Activated CD4-positive, alpha-beta T cell treated with anti-CD3 and anti-CD28 coated beads for 48 hours (primary cell): ENCODE data around the gene HDAC9.

Experiments used
- DNase-seq: peaks from one replicate; pipeline ENCODE4 v3.0.0-alpha.2; 2020

HDAC9 gene

DNA sequence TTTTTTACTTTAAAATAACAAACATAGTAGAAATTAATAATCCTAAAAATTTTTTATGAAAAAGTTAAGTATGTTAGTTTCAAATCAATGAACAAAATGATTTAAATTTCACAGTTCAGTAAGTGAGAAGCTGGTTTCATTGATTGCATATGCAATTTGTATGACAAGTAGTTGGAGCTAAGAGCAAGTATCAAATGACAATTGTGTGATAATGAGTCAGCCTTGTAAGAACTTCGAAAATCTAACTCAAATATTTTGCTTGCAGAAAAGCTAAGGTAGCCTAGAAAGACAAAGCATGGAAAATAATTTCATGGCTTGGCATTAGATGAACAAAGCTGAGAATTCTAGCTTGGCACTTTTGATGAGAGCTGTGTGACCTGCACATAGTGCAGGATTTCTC lies 111.5 kb downstream of the HDAC9 start:
- no peak for DNase-seq

DNA sequence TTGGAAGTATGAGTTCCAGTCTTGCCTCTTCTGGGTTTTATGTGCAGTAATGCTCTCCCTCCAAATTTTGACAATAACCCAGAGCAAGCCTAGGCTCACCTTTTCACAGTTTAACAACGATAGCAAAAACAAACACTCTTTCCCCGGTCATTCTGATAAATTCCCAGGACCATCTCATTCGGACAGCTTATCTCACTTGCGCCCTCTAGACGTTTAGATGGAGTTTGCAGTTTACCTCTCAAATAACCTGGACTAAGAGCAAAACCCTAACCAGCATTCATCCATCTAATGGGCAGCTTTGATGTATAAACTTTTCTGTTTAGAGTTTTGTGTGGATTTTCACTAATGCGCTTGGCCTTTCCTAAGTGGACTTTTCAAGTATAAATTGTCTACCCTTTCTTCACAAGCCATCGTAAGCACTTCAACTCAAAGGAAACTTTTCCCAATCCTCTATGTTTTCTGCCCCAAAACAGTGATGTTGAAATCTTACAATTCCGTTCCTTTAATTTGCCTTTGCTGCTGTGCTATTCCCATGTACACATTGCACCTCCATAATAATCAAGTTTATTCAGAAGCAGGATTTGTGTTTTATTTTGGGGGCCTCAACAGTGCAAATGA lies 114.9 kb downstream of the HDAC9 start:
- no peak for DNase-seq

DNA sequence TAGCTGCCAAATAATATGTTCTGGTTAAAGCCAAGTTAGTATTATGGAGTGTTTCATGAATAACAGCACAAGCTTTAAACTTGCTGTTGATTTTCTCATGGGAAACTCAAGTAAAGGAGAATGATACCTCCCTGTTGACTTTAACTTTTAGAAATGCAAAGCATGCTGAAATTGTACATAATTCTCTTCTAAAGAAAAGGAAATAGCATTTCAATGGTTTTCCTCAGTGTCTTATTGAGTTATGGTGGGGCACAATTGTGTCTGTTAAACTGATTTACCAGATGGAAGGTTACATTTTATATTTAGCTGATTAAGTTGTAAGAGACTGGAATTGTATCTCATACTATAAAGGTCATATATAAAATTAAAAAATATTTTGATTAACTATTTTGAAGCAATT lies 119.3 kb downstream of the HDAC9 start:
- no peak for DNase-seq

DNA sequence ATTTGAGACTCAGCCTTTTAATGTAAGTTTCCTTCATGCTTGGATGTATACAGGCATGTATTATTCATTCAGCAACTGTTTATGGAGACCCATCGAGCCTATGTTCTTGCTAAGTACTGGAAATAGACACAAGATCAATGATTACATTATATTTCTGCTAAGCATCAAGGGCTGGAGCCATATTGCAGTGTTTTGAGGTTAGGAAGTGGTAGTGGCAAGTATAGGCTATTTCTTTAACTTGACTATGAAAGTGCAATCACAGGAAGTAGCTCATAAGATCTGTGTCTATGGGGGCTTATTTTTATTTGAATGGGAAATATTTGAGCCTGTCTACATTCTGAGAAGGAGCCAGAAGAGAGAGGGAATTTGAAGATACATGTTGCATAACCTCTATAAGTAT lies 123.8 kb downstream of the HDAC9 start:
- no peak for DNase-seq

DNA sequence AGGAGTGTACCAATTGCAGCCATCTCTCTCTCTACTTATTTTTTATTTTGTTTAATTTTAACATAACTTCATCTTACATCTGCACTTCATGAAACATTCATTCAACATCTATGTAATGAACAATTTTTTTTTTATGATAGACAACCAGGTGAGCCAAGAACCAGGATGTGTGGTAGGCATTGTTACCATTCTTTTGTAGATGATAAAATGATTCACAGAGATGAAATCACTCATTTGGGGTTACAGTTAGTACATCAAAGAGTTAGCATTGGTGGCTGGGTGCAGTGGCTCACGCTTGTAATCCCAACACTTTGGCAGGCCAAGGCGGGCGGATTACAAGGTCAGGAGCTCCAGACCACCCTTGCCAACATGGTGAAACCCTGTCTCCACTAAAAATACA lies 127.8 kb downstream of the HDAC9 start:
- no peak for DNase-seq

DNA sequence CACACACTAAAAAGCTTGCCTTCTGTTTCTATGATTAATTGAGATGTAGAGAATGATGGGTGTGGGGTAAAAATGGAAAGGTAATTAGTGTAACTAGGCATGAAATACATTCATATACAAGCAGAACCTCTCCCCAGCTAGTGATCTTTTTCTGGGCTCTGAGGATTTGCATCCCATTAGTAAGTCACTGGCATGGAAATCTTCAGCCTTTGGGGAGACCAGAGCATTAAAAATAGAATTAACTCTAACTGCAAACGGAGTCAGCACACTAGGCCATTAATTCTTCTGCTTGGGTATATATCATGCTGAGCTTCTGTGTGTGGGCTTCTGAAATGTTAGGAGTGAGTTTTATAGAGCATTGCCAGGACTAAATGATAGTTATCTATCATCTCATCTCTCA lies 128.9 kb downstream of the HDAC9 start:
- no peak for DNase-seq

DNA sequence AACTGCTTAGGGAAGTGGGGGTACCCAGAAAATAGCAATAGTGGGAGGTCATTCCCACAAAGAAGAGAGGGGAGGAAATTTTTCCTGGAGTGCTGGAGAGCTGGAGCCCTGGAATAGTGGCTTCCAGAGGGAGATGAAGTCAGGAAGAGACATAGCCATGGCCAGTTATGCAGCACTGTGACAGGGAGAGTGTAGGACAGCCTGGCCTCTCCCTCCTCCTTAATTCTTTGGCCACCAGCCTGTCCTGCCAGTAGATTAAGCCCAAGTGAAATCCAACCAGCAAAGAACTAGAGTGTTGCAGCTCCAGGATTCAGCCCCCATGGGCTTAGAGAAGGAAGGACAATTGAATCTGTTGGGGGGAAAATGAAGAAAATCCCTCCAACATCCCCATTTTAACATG lies 130.5 kb downstream of the HDAC9 start:
- DNase-seq = no peak

DNA sequence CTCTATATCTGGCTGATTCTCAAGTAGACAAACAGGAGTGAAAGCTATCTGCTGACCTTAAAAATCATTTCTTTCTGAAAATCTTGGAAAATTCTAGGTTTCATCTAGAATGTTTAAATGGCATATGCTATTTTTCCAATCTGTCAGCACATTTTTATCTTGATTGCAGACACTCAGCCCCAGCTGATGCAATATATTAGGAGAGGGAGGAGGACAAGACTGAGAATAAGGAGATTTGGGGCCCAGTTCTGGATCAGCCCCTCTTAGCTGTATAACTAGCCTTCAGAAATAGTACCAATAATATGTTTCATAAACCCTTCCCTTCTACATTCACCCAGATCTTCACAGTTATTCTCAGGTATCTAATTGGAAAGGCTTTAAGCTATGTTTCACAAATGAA lies 131.2 kb downstream of the HDAC9 start:
- no peak for DNase-seq

DNA sequence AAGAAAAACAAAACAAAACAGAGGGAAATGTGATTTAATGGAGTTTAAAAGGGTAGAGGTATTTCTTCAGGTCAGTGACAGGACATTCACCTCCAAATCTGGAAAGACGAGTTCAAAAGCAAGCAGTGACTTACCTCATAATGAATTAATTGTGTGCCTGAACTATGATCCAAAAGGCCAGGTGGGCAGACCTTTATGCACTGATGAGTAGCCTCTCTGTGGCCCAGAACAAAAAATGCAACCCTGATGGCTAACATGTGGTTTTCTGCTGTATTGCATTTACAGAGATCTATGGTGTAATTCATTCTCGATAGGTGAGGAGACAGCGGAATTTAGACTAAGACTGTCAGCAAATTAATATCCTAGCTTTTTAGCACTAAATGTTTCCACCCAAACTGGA lies 142.0 kb downstream of the HDAC9 start:
- no peak for DNase-seq

DNA sequence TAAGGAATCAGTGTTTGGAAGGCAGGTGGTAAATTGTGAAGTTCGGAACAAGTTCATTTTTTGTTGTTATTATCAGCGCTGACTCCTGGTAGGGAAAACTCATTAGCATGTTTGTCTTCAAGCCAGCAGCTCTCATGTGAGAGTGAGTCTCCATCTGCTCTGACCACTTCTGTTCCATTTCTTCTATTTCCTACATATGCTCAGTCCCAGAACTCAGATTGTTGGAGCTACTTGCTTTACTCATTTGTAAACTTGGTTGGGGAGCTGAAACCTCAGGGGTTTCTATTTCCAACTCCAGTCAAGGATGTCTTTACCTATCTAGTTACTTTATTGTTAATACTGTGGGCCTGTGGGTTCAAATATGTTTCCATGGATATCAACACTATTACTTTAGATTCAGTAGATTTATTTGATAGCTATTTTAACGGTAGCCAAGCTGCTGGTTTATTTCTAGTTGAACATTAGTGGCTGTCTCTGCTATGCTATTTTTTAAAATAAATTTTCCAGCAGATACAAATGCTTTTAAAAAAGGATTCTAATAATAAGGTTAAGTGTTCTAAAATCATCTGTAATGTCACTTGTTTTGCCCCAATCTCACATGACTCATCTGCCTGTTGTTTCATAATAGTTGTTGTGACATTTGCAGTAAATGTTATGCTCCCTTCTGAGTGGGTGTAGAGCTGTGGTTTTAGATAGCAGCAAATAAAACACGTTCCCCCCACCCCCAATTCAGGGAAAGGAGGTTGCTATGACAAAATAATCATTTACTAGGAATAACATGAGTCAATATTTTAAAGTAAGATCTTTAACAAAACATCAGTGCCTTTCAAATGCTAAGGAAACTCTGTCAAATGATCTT lies 143.3 kb downstream of the HDAC9 start:
- no peak for DNase-seq

DNA sequence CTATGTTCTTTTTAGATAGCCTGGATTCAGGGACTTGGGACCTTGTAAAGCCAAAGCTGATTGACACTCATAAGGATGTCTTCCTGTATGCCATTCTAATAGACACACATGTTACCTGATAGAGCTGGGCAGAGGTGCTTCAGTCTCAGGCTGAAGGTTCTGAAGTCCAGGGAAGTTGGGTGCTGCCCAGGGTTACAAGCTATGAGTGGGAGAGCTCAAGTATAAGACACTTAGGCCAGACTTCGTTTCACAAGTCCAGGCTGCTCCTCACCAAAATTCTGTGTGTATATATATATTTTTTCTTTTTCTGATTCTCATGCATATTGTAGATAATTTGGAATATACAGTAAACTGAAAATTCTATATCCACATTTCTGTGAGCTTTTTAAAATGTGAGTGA lies 144.2 kb downstream of the HDAC9 start:
- DNase-seq = no peak

DNA sequence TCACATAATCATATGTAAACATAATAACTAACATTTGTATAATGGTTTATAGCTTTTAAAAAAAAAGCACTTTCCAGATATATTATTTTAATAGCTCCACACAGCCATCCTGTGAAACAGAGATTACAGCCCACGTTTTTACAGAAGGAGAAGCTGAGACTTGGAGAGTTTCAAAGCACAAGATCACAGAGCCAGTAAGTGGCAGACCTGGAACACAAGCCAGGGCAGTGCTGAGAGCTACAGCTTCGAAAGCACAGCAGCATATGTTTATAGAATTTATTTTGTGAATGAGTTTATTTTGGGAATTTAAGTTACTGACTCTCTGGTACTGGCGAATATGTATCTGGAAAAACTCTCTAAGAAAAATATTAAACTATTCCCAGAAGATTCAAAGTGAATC lies 149.4 kb downstream of the HDAC9 start:
- DNase-seq = no peak

DNA sequence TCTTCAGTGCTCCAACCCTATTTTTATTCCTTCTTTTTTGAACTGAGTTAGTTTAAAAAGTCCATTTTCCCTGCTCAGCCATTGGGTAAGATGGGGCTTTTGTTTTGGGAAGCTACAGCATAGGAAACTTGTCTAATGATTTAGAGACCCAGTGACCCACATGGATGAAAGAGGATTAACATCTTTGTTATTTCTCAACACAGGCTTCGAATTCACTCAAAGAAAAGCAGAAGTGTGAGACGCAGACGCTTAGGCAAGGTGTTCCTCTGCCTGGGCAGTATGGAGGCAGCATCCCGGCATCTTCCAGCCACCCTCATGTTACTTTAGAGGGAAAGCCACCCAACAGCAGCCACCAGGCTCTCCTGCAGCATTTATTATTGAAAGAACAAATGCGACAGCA lies 152.0 kb downstream of the HDAC9 start:
- no peak for DNase-seq

DNA sequence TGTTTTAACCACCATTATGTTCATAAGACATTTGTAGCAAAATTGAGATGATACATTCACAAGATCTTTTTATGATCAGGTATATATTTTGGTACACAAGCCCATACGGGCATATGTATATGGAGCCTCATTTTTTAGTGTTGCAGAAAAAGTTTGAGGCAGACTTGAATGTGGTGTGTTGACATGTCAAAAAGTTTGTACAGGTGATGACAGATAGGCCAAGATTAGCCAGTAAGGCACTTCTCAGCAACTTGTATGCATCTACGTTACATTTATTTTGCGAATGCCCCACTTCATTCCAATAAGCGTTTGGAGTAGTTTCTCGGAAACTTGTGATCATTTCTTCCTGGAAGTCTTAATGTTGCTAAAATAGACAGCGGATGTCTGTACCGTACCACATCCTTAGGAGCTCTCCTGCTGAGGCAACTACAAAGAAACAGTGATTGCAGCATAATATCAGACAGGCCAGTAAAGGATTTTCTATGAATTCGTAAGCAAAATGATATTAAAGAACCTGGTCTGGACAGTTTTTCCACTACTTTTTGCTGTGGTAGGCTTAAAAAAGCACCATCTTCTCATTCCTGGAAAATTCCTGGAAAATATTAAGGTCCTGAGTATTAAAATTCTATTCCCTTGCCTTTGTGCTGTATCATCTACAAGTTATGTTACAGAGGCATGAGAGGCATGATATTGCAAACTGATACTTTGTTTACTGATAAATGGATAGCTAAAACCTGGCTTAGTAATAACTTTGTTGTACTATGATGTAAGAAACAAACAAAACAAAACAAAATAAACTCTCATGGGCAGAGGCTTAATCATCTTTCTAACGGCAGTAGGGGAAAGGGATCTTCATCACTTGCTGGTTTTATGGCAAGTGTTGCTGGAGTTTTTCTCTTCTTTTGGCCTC lies 153.6 kb downstream of the HDAC9 start:
- no peak for DNase-seq

DNA sequence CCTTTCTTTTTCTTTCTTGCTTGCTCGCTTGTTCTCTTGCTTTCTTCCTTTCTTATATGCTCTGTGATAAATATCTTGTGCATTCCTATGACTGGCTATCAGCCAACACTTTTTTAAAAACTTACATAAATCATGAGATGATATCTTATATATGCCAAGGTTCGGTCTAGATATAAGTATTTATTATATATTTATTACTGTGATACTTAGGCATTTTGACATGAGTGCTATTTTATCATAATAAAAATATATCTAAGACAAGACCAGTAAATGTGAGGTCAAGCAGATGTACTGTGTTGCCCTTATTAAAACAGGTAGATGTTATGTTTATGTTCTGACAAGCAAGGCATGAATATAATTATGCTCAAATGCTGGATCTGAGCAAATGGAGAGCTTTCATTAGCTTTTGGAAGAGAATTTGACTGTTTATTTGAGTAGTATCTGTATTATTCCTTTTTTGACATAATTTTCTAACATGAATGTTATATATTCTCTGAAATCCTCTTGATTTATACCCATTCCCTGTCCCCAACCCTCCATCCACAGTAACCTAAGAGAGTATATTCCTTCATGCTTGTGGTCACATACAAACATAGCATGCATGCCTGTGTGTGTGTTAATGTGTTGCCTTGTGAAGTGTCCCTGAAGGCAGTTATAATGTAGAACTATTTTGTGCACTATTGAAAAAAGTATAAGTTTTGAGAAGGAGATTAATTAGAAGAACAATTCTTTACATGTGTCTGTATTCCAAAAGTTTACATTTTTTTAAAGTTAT lies 158.0 kb downstream of the HDAC9 start:
- no peak for DNase-seq

DNA sequence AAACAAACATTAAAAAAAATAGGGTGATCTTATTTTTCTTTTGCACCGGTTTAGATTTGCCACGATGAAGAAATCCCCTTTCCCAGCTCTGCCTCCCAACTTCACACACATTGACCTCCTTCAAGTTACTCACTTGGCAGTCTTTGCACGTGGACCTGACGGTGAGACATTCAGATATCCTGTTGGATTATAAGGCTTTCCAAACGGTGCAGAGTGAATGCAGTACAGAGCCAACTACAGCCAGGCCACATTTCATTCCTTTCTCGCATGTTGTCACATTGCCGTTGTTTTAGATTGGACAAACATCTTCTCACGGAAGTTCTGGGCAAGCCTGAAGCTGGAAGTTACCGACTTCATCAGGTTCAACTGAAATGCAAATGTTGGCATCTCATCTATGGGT lies 159.2 kb downstream of the HDAC9 start:
- no peak for DNase-seq

DNA sequence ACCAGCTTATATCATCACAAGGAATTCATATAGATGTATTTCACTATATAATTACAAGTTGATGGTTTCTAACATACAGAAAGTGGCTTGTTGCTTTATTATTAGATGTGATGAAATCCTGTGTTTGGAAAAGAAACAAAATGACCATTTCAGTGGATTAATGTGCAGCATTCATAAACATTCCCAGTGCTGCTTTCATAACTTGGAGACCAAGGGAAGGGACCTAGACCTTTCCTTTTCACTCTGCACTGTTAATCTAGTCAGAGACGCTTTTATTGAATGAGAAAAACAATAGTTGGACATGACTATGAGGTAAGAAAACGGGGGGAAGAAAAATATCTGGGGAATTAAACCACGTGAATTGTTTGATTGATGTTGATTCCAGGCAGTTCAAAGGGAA lies 160.0 kb downstream of the HDAC9 start:
- DNase-seq = no peak

DNA sequence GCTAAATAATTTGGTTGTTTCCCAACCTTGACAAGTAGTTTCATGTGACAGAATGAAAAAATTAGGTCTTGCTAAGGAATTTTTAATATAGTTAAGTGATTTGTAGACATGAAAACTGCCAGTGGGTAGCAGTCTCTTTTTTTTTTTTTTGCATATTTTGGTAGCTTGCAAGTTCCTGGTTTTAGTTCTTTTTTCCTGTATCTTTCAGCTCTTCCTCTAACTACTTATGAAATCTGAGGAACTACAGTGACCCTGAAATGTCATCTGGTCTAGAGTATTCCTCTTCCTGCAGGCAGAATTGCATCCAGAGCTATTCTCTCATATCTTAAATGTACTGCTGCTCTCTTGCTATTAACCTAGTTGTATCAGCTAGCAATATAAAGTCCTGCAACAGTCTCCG lies 160.4 kb downstream of the HDAC9 start:
- DNase-seq = no peak

DNA sequence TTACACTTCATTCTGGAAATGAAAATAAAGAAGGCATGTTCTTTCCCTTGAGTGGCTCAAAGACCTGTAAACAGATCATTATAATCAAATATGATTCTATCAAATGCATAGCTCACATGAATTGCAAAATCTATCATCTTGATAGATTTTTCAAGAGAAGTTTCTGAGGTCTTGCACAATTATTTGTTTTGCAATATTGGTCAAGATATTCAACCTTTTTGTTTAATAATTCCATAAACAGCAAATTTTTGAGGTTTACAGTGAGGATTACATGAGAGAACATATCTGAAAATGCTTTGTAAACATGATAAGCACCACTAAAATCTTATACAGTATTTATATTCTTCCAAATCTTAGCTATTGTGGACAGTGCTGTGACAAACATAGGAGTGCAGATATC lies 160.8 kb downstream of the HDAC9 start:
- DNase-seq = no peak

DNA sequence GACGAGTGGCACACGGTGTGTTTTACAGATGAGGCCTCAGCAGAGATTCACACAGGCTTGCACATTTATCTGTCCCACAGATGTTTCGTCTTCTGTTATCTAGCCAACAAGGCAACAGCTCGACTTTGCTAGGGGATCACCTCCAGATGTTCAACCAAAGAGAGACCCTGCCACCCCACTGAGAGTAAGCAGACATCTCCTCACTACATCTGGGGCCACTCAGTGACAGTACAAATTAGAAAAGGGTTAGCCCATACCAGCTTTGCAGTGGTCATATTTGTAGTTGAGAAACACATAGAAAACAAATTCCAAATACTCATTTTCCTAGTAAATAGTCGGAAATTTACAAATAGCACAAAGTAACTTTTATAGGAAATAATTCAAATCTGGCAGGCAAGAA lies 164.2 kb downstream of the HDAC9 start:
- no peak for DNase-seq

DNA sequence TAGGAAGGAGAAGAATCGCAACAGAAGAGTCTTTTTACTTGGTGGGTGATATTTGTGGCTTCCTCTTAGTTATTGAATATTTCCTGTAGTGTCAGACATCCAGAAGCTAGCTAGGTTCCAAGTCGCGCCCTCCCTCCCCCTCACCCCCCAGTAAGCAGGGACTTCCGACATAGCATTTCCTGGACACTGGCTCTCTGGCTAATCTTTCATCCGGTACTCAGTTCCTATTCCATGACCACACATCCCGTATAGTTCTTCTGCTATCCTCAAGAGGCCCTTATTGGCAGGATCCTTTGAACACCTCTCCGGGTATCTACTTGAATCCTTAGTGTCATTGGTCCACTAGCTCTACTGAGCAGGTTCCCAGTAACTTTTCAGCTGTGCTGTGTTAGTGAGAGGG lies 167.8 kb downstream of the HDAC9 start:
- no peak for DNase-seq

DNA sequence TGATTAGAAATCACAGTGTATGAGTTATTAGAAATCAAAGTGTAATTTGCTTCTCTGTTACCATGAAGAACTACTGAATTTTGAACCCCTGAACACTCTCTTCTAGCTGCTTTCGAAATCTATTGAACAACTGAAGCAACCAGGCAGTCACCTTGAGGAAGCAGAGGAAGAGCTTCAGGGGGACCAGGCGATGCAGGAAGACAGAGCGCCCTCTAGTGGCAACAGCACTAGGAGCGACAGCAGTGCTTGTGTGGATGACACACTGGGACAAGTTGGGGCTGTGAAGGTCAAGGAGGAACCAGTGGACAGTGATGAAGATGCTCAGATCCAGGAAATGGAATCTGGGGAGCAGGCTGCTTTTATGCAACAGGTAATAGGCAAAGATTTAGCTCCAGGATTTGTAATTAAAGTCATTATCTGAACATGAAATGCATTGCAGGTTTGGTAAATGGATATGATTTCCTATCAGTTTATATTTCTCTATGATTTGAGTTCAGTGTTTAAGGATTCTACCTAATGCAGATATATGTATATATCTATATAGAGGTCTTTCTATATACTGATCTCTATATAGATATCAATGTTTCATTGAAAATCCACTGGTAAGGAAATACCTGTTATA lies 170.7 kb downstream of the HDAC9 start:
- peak; percentile 73 for DNase-seq

DNA sequence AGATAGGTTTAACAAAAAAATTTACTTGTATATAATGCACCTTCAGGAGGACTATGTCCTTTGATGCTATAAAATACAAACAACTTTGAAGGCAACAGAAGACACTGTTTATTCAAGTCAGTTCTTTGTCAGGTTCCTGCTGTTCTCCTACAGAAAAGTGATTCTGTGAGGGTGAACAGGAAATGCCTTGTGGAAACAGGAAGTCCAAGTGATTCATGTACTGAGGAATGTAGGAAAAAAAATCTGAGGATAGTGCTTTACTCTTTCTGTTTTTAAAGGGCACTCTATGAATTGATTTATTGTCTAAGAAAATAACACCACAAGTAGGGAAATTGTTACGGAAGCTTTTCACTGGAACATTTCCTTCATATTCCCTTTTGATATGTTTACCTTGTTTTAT lies 171.9 kb downstream of the HDAC9 start:
- DNase-seq = no peak
